Measurements from ENCODE around the gene CHRM5. TPM values are rescaled to one million over a fixed set of nuclear protein-coding genes. Genes with fewer than 3 reads are reported as not detected.

Gene CHRM5
- total and polyA plus RNA-seq, 2 donors (not counting 3 experiments of a cell fraction or from before 2014, with no cell fraction given): 0.03 TPM; not detected in 1

DNA sequence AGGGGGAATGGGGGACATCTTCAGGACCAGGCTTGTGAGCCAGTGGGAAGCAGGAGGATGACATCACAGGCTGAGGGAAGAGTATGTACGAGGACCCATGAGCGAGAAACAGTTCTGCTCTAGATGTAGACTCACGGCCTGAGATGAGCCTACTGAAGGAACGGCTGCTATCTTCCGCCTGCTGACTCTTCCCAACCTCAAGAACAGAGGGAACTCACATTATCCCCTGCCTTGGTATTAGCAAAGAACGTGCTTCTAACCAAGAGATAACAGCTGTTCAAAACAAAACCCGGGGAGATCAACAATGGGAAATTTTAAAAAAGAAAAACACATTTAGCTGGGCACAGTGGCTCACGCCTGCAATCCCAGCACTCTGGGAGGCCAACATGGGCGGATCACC is 45.4 kb downstream of the CHRM5 start:
- no peak overlapping the region for H2AFZ ChIP-seq (ENCODE audit: low read depth, low read length)
- TF ChIP-seq, protein P1, sequence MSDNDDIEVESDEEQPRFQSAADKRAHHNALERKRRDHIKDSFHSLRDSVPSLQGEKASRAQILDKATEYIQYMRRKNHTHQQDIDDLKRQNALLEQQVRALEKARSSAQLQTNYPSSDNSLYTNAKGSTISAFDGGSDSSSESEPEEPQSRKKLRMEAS (IDR thresholded peaks at IDR 0.05; ENCODE audit: insufficient read depth, insufficient read length): no peak
- TF ChIP-seq EZH2 (IDR thresholded peaks at IDR 0.05; ENCODE audit: borderline replicate concordance, low read depth, low read length, severe bottlenecking) (no peak), FOS (IDR thresholded peaks at IDR 0.05; ENCODE audit: borderline replicate concordance, insufficient read depth, low read length) (no peak), JUN (IDR thresholded peaks at IDR 0.05; ENCODE audit: borderline replicate concordance, insufficient read depth, insufficient read length, low read depth) (no peak), MYC (IDR thresholded peaks at IDR 0.05; ENCODE audit: low read depth, low read length) (no peak), GATA2 (IDR thresholded peaks at IDR 0.05; ENCODE audit: insufficient read depth, insufficient read length, low read depth, low read length) (no peak), POLR2A (IDR thresholded peaks at IDR 0.05; ENCODE audit: low read depth, low read length) (no peak), POLR2AphosphoS5 (IDR thresholded peaks at IDR 0.05; ENCODE audit: insufficient read depth, low read depth, low read length) (no peak)
- TF ChIP-seq, protein P2, sequence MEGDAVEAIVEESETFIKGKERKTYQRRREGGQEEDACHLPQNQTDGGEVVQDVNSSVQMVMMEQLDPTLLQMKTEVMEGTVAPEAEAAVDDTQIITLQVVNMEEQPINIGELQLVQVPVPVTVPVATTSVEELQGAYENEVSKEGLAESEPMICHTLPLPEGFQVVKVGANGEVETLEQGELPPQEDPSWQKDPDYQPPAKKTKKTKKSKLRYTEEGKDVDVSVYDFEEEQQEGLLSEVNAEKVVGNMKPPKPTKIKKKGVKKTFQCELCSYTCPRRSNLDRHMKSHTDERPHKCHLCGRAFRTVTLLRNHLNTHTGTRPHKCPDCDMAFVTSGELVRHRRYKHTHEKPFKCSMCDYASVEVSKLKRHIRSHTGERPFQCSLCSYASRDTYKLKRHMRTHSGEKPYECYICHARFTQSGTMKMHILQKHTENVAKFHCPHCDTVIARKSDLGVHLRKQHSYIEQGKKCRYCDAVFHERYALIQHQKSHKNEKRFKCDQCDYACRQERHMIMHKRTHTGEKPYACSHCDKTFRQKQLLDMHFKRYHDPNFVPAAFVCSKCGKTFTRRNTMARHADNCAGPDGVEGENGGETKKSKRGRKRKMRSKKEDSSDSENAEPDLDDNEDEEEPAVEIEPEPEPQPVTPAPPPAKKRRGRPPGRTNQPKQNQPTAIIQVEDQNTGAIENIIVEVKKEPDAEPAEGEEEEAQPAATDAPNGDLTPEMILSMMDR (IDR thresholded peaks at IDR 0.05; ENCODE audit: extremely low read depth in 1 of 2, insufficient read depth in 1 of 2, low read depth in 1 of 2, low read length in 2 of 2): no peak
- dilution Hi-C loops (cut with MboI; ENCODE audit: extremely low pct_ligation_motif_present, low sequenced_read_pairs): no loop called here
- no peaks in the 10 kb centered on the region for H3K9me1 ChIP-seq (replicated peaks; ENCODE audit: control insufficient read depth, extremely low read depth, insufficient read depth, low read length)
- no peaks in the 10 kb centered on the region for H3K36me3 ChIP-seq (ENCODE audit: control insufficient read depth in 2 of 2, extremely low read depth in 1 of 2, insufficient read depth in 2 of 2, low read length in 2 of 2)
- H3K4me1 ChIP-seq (ENCODE audit: control insufficient read depth, extremely low read depth, insufficient read depth, low read length): no peaks in the 10 kb centered on the region
- H3K27ac ChIP-seq (ENCODE audit: insufficient read depth, low read depth, low read length): no peak overlapping the region
- H3K9me3 ChIP-seq (replicated peaks; ENCODE audit: control insufficient read depth, insufficient read depth, low read length): no peaks in the 10 kb centered on the region
- ChIA-PET CTCF (no interaction called here), POLR2A (no interaction called here)
- no TSS peak for BruUV-seq (replicated peaks)
- no peak overlapping the region for H3K9ac ChIP-seq (replicated peaks; ENCODE audit: extremely low read depth, insufficient read depth, low read length)
- DNase-seq (ENCODE audit: low read depth, low spot score) (no peak), FAIRE-seq (no peak)
- no peaks in the 10 kb centered on the region for H4K20me1 ChIP-seq (replicated peaks; ENCODE audit: control insufficient read depth, extremely low read depth, insufficient read depth, low read length)
- H3K4me3 ChIP-seq (replicated peaks in 1 of 3; ENCODE audit: insufficient read depth in 1 of 3, low read depth in 1 of 3, low read length in 3 of 3): no peak overlapping the region
- H3K27me3 ChIP-seq (ENCODE audit: control insufficient read depth in 2 of 2, insufficient read depth in 2 of 2, low read length in 2 of 2): no peaks in the 10 kb centered on the region
- peaks cover 1% of the 10 kb centered on the region for H3K79me2 ChIP-seq (ENCODE audit: control insufficient read depth, insufficient read depth, low read length)
- intact Hi-C loops (cut with micrococcal nuclease): no loop called here
- H3K4me2 ChIP-seq (ENCODE audit: insufficient read depth, low read length): no peak overlapping the region

All from endothelial cell of umbilical vein (primary cell).